Endometrium (tissue), 2 donors: ENCODE measurements around the gene FDX1.
"Not testable (repeated sequence)": the region's sequence is repeated elsewhere in the genome, so short reads cannot be mapped to it uniquely, and the experiment has no call there.

Source experiments
- FAIRE-seq: peaks from 2 replicates; lab custom pipeline; 2012; peaks lifted over from hg19 to GRCh38; lab: Jason Lieb, UNC
- donor health status: control.
- donor health status: control.

FDX1 gene

DNA sequence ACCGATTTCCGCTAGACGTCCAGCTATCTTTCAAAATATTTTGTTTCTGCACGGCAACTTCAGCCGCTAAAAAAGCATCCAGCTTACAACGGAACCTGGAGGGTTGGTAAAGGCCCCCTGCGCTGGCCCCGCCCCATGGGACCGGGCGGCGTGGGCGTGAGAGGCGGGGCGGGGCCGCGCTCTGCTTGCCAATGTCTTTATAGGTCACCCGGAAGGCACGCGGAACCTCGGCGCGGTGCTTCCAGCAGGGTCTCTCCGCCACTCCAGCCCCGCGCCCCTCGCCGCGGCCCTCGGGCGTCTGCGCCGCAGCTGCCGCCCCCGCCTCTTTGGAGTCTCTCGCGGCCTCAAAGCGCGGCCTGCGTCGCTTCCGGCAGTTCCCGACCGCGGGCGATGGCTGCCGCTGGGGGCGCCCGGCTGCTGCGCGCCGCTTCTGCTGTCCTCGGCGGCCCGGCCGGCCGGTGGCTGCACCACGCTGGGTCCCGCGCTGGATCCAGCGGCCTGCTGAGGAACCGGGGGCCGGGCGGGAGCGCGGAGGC lies at the start of gene FDX1:
TSS of gene FDX1 (plus strand) at position 218 of the 536 bp plus-strand sequence. CDS start at position 391, 173 bp downstream.
- no peak for FAIRE-seq

DNA sequence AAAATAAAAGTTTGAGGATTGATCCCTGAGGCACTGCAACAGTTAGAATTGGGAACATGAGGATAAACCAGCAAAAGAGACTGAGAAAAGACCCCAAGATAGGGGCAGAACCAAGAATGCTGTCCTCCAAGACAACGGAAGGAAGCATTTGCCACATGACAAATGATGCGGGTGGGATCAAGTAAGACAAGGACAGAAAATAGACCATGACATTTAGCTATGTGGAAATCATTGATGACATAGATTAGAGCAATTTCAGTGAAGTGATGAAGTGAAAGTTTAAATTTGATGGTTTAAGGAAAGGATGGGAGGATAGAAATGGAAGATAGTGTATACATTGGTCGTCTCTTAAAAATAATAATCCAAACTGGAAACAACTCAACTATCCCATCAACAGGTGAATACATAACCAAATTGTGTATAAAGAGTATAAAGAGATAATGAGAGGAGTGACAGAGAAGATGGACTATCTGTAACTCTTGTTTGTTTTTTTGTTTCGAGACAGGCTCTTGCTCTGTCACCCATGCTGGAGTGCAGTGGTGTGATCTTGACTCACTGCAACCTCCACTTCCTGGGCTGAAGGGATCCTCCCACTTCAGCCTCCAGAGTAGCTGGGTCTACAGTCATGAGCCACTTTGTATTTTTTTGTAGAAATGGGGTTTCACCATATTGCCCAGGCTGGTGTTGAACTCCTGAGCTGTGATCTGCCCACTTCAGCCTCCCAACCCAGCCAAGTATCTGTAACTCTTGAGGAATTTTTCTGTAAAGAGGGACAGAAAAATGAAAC lies 48.7 kb upstream of the FDX1 start:
- FAIRE-seq = no peak

DNA sequence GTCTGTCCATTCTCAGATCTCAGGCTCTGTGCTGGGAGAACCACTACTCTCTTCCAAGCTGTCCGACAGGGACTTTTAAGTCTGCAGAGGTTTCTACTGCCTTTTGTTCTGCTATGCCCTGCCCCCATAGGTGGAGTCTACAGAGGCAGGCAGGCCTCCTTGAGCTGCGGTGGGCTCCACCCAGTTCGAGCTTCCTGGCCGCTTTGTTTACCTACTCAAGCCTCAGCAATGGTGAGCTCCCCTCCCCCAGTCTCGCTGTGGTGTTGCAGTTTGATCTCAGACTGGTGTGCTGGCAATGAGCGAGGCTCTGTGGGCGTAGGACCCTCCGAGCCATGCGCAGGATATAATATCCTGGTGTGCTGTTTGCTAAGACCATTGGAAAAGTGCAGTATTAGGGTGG lies 41.5 kb upstream of the FDX1 start:
- FAIRE-seq = not testable (repeated sequence)

- no peak for FAIRE-seq
These were observed 39.8 kb upstream of the FDX1 start for GRCh38 chr11:110389965-110390364.

DNA sequence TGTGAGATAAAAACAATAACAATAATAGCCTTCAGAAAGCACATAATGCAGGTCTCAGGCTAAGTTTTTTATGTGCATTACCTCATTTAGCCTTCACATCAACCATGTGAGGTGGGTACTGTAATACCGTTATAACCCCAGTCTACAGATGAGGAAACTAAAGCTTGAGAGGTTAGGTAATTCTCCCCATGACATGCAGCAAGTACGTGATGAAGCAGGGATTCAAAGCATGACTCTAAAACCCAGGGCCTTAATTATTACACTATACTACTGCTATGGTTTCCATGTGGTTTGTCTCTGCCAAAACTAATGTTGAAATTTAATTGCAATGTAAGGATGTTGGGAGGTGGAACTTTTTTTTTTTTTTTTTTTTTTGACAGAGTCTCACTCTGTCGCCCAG lies 37.7 kb upstream of the FDX1 start:
- FAIRE-seq = no peak

DNA sequence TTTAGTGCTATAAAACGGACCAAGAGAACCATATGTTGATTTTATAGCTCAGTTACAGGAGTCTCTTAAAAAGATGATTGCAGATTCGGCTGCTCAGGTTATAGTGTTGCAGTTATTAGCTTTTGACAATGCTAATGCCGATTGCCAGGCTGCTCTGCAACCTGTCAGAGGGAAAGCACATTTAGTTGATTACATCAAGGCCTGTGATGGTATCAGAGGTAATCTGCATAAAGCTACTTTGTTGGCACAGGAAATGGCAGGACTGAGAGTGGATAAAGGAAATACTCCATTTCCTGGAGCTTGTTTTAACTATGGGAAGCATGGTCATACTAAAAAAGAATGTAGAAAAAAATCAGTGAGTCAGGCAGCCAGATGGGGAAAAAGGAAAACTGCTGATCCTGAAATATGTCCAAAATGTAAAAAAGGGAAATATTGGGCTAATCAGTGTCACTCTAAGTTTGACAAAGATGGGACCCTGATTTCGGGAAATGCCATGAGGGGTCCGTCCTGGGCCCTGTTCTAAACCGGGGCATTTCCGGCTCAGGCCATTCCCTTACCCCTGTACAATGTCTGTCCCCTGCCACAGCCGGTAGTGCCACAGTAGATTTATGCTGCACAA lies 32.0 kb upstream of the FDX1 start:
- not testable (repeated sequence) for FAIRE-seq

DNA sequence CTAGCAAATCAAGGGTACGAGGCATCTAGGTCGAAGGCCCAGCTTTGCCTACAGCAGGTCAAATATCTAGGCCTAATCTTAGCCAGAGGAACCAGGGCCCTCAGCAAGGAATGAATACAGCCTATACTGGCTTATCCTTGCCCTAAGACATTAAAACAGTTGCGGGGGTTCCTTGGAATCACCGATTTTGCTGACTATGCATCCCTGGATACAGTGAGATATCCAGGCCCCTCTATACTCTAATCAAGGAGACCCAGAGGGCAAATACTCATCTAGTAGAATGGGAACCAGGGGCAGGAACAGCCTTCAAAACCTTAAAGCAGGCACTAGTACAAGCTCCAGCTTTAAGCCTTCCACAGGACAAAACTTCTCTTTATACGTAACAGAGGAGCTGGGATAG lies 26.2 kb upstream of the FDX1 start:
- not testable (repeated sequence) for FAIRE-seq

DNA sequence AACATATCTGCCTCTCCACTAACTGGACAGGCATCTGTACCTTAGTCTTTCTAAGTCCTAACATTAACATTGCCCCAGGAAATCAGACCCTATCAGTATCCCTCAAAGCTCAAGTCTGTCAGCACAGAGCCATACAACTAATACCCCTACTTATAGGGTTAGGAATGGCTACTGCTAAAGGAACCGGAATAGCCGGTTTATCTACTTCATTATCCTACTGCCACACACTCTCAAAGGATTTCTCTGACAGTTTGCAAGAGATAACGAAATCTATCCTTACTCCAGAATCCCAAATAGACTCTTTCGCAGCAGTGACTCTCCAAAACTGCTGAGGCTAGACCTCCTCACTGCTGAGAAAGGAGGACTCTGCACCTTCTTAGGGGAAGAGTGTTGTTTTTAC lies 24.1 kb upstream of the FDX1 start:
- not testable (repeated sequence) for FAIRE-seq

DNA sequence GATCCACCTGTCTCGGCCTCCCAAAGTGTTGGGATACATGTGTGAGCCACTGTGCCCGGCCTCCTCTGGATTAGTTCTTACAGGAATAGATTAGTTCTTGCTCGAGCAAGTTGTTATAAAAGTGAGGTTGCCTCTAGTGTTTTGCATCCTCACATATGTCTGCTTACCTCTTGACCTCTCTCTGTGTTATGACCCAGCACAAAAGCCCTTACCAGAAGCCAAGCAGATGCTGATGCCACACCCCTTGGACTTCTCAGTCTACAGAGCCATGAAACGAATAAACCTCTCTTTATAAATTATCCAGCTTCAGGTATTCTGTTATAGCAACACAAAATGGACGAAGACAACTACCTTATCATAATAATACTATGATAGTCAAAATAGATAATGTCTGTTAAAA lies 22.4 kb upstream of the FDX1 start:
- no peak for FAIRE-seq

- FAIRE-seq = no peak
These were observed 20.6 kb upstream of the FDX1 start for GRCh38 chr11:110409174-110409573.

- no peak for FAIRE-seq
These were observed 19.1 kb upstream of the FDX1 start for GRCh38 chr11:110410651-110411050.

DNA sequence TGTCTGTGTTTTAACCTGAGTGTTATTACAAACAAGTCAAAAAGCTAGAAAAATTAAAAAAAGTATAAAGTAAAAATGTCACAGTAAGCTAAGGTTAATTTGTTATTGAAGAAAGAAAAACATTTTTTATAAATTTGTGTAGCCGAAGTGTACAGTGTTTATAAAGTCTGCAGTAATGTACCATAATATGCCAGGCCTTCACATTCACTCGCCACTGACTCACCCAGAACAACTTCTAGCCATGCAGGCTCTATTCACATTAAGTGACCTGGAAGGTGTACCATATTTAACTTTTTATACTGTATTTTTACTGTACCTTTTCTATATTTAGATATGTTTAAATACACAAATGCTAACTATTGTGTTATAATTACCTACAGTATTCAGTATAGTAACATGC lies 14.7 kb upstream of the FDX1 start:
- no peak for FAIRE-seq

GRCh38 chr11:110421658-110422057 lies 8.1 kb upstream of the FDX1 start:
- FAIRE-seq = not testable (repeated sequence)

DNA sequence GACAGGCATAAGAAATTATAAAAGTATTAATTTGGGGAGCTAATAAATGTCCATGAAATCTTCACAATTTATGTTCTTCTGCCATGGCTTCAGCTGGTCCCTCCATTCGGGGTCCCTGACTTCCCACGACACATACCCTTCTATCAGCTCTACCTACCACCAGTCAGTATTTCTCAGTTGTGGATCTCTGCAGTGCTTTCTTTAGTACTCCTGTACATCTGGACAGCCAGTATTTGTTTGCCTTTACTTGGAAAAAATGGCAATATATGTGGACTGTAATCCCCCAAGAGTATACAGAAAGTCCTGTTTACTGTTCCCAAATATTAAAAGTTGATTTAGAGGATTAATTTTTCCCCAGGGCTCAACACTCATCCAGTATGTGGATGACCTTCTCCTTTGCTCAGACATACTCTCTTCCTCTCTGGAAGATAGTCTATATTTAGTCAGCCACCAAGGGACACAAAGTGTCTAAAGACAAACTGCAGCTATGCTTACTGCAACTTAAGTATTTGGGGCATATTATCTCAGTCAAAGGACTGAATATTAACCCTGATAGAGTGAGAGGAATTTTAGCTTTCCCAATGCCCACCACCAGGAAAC lies 7.3 kb upstream of the FDX1 start:
- FAIRE-seq = no peak

- no peak for FAIRE-seq
These were observed 4.8 kb upstream of the FDX1 start for GRCh38 chr11:110424775-110425444.

- no peak for FAIRE-seq
These were observed 3.8 kb upstream of the FDX1 start for GRCh38 chr11:110425751-110426545.

DNA sequence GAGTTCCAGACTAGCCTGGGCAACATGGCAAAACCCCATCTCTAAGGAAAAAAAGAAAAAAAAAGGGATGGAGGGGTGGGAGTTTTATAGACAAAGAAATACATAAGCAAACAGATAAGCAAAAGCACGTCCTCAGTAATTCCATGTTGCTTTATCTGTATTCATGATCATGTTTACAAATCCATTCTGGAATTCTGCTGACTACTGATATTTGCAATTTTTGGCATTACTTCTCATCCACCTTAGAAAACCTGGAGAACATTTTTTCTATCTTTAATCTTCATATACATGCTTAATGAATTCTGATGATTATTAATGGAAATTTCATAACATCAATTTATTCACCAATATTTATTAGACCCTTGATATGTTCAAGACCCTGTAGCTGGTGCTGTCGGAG lies 1.7 kb upstream of the FDX1 start:
- FAIRE-seq = no peak

GRCh38 chr11:110428956-110429730 lies 605 bp upstream of the FDX1 start:
- FAIRE-seq = no peak

DNA sequence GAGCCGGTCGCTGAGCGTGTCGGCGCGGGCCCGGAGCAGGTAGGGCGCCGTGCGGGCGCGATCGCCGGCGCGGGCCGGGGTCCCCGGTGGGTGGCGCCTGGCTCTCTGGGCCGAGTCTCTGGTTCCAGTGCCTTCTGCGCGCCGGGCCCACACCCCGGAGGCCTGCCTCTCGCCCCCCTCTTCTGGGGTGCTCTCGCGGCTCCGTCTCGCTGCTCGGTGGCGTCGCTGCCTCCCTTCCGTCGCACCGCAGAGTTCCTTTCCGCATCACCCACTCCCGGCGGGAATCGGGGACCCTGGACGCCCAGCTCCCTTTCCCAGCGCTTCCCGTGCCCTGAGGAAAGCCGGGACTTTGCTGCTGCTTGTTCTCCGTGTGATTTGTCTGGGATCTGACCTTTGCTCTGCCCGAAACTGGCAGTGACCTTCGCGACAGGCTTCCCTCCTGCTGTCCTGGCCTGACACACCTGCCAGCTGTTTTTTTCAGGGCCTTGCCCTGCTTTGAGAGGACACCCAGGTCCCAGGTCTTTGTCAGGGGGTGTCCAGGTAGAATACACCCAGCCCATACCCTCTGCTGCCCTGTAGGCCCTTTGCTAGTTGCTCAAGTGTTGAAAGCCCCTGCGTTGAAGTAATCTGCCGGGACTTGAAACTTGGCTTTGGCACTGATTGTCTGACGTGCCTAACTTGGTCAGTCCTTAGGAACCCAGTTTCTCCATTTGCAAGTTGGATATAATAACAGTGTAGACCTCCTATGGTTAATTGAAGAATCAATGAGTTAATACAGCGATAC lies 711 bp downstream of the FDX1 start:
- FAIRE-seq = no peak

GRCh38 chr11:110431051-110431672 lies 1.4 kb downstream of the FDX1 start:
- no peak for FAIRE-seq
